GM23338 (cell line): ENCODE results near the gene C17orf50. TPM values are rescaled to one million over a fixed set of nuclear protein-coding genes. Genes with fewer than 3 reads are reported as not detected.

Experiments used
- ATAC-seq: fragments of 200-7000 bp; cut with Tn5 transposase; 3 replicates; pipeline ENCODE4 v1.9.1; 2020
- DNase-seq: peaks from one replicate; pipeline ENCODE4 v3.0.0-alpha.2; 2015; ENCODE audit warnings: low spot score
- H2AFZ ChIP-seq: fragments of 200-600 bp; sonication (generic); 2 replicates; pipeline ENCODE4 v1.8.0; 2016; ENCODE audit warnings: antibody characterized with exemption, mild to moderate bottlenecking, moderate library complexity
- H3F3A ChIP-seq: fragments of 200-600 bp; sonication (generic); replicated peaks from 2 replicates; pipeline ENCODE4 v1.8.0; 2017; ENCODE audit warnings: antibody characterized with exemption, mixed run types, low read depth
- H3K27ac ChIP-seq: fragments of 200-600 bp; sonication (generic); 2 replicates; pipeline ENCODE4 v1.6.1; 2016; ENCODE audit warnings: low read depth
- H3K27me3 ChIP-seq: fragments of 200-600 bp; sonication (generic); 2 replicates; pipeline ENCODE4 v1.8.0; 2016; ENCODE audit warnings: mild to moderate bottlenecking, mixed run types, moderate library complexity; ENCODE audit not compliant: insufficient read depth
- H3K36me3 ChIP-seq: fragments of 200-600 bp; sonication (generic); 2 replicates; pipeline ENCODE4 v1.8.0; 2016; ENCODE audit warnings: mild to moderate bottlenecking; ENCODE audit not compliant: insufficient read depth
- H3K4me1 ChIP-seq: fragments of 200-600 bp; sonication (generic); 2 replicates; pipeline ENCODE4 v1.8.0; 2016; ENCODE audit warnings: mild to moderate bottlenecking, moderate library complexity; ENCODE audit not compliant: insufficient read depth
- H3K4me2 ChIP-seq: fragments of 200-600 bp; sonication (generic); 2 replicates; pipeline ENCODE4 v1.7.1; 2017; ENCODE audit warnings: mixed run types
- H3K4me3 ChIP-seq: fragments of 200-600 bp; sonication (generic); 2 replicates; pipeline ENCODE4 v1.6.1; 2016; ENCODE audit warnings: mixed run types
- H3K79me2 ChIP-seq: fragments of 200-600 bp; sonication (generic); replicated peaks from 2 replicates; pipeline ENCODE4 v1.8.0; 2017; ENCODE audit warnings: mild to moderate bottlenecking; ENCODE audit not compliant: insufficient read depth
- H3K9me2 ChIP-seq: fragments of 200-600 bp; sonication (generic); 2 replicates; pipeline ENCODE4 v1.8.0; 2017; ENCODE audit not compliant: insufficient read depth
- H4K20me1 ChIP-seq: fragments of 200-600 bp; sonication (generic); replicated peaks from 2 replicates; pipeline ENCODE4 v1.8.0; 2017; ENCODE audit warnings: mild to moderate bottlenecking; ENCODE audit not compliant: insufficient read depth
- H3K27ac Mint-ChIP-seq: 2 replicates; pipeline ENCODE4 v1.8.0; 2020; ENCODE audit warnings: inconsistent platforms, mild to moderate bottlenecking, moderate library complexity, mixed read lengths
- H3K27me3 Mint-ChIP-seq: 3 replicates; pipeline ENCODE4 v1.8.0; 2022; ENCODE audit warnings: low read depth, mild to moderate bottlenecking, moderate library complexity, mixed read lengths, inconsistent platforms; ENCODE audit not compliant: insufficient read depth, poor library complexity
- H3K36me3 Mint-ChIP-seq: 3 replicates; pipeline ENCODE4 v1.8.0; 2021; ENCODE audit warnings: low read depth, mild to moderate bottlenecking, inconsistent platforms, moderate library complexity, mixed read lengths
- H3K4me1 Mint-ChIP-seq: 3 replicates; pipeline ENCODE4 v1.8.0; 2020; ENCODE audit warnings: mild to moderate bottlenecking, inconsistent platforms, mixed read lengths
- H3K4me3 Mint-ChIP-seq: 3 replicates; pipeline ENCODE4 v1.8.0; 2021; ENCODE audit warnings: moderate library complexity, mild to moderate bottlenecking, inconsistent platforms, mixed read lengths
- H3K9me3 Mint-ChIP-seq: 3 replicates; pipeline ENCODE4 v1.8.0; 2020; ENCODE audit warnings: moderate library complexity, mild to moderate bottlenecking, inconsistent platforms, mixed read lengths
- CREB1 ChIP-seq: fragments of 250-450 bp; sonication (Bioruptor Pico); IDR thresholded peaks from 2 replicates; pipeline ENCODE4 v1.5.0; 2020; ENCODE audit warnings: low read depth, mild to moderate bottlenecking, moderate library complexity
- EZH2 ChIP-seq: fragments of 200-600 bp; sonication (generic); IDR thresholded peaks from one replicate; pipeline ENCODE4 v1.8.0; 2017; ENCODE audit warnings: antibody characterized with exemption, mild to moderate bottlenecking, low read depth; ENCODE audit not compliant: unreplicated experiment
- JUNB ChIP-seq: IDR thresholded peaks from one replicate; pipeline ENCODE4 v1.6.1; 2016; ENCODE audit warnings: antibody characterized with exemption; ENCODE audit not compliant: unreplicated experiment
- NANOG ChIP-seq: IDR thresholded peaks from 2 replicates; pipeline ENCODE4 v1.6.1; 2016; ENCODE audit warnings: antibody characterized with exemption, borderline replicate concordance
- ZNF331 ChIP-seq: fragments of 250-450 bp; sonication (Bioruptor Pico); IDR thresholded peaks from 2 replicates; pipeline ENCODE4 v1.5.0; 2020; ENCODE audit warnings: low read depth, mild to moderate bottlenecking, moderate library complexity
- polyA plus RNA-seq: library from polyadenylated mRNA; unstranded; fragments of >200 nt; fragmentation: Nextera tagmentation; extraction: Ambion mirVana; gene quantifications from 2 replicates; pipeline ENCODE4 v1.2.1, GENCODE V29; 2016
- total RNA-seq: library from RNA; depleted of rRNA; stranded (reverse); fragments of >200 nt; shearing (Covaris generic); gene quantifications from 2 replicates; pipeline ENCODE4 v1.2.3, GENCODE V29; 2014
- TF ChIP-seq, protein P1 (sequence below), 2 experiments: fragments of 200-600 bp in 1 of 2; sonication (generic) in 1 of 2; conservative IDR thresholded peaks; 2 replicates each; pipeline versions ENCODE4 v1.5.1 to v1.6.1; 2016 to 2017; ENCODE audit warnings: antibody characterized with exemption in 2 of 2, low read depth in 2 of 2, mild to moderate bottlenecking in 2 of 2, moderate library complexity in 1 of 2
- TF ChIP-seq, protein P2 (sequence below): IDR thresholded peaks from one replicate; pipeline ENCODE4 v1.6.1; 2018; ENCODE audit warnings: antibody characterized with exemption; ENCODE audit not compliant: unreplicated experiment

C17orf50 gene
- total and polyA plus RNA-seq, 2 experiments from 2014 or later, result 0.74 to 1.6 TPM

DNA sequence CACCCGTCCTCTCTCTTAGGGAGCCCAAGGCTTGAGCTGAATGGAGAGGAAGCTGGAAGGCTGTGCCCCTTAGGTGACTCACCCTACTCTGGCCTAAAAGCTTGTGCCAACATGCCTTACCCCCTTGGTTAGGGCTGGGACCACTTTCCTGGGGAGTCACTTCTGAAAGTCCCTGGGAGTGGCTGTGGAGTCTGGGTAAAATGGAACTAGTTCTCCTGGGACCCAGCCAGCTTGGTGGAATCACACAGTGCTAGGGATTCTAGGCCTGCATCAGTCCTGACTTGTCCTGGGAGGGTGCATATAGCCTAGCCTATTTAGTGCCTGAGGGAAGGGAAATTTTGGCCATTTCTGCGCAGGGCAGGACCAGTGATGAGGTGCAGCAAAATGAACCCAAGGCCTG, 24.2 kb downstream of the C17orf50 start (continued):
- TF ChIP-seq, protein P1, sequence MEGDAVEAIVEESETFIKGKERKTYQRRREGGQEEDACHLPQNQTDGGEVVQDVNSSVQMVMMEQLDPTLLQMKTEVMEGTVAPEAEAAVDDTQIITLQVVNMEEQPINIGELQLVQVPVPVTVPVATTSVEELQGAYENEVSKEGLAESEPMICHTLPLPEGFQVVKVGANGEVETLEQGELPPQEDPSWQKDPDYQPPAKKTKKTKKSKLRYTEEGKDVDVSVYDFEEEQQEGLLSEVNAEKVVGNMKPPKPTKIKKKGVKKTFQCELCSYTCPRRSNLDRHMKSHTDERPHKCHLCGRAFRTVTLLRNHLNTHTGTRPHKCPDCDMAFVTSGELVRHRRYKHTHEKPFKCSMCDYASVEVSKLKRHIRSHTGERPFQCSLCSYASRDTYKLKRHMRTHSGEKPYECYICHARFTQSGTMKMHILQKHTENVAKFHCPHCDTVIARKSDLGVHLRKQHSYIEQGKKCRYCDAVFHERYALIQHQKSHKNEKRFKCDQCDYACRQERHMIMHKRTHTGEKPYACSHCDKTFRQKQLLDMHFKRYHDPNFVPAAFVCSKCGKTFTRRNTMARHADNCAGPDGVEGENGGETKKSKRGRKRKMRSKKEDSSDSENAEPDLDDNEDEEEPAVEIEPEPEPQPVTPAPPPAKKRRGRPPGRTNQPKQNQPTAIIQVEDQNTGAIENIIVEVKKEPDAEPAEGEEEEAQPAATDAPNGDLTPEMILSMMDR (conservative IDR thresholded peaks at IDR 0.05; ENCODE audit: low read depth in 2 of 2), result no peak
- TF ChIP-seq EZH2 (no peak), NANOG (no peak)

DNA sequence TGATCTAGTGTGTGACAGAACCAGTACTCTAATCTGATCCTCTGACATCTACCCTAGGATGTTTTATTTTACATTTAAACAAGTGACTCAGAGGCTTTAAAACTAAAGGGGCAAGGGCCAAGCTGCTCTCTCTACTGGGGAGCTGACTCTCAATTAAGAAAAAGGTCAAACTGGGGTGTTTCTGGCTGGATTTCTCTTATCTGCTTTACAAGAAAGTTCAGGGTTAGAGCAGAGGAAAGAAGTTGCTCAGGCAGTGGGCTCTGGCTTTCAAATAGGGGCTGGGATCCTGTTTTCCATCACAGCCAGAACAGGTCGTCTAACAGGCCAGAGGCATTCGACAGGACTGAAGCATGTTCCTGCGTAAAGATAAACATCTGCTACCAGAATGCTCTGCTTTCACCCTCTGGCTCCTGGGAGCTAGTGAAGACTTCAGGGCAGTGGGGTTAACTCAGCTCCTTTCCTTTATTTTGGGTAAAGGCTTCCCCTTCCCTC, 26.3 kb downstream of the C17orf50 start:
- Mint-ChIP-seq H3K27me3 (peaks cover 5% of the 10 kb centered on the region), H3K4me1 (no peaks in the 10 kb centered on the region), H3K4me3 (no peak overlapping the region), H3K27ac (no peak overlapping the region), H3K36me3 (no peaks in the 10 kb centered on the region), H3K9me3 (no peaks in the 10 kb centered on the region)
- Histone ChIP-seq H3K4me1 (no peaks in the 10 kb centered on the region), H3K4me2 (no peak overlapping the region), H3K79me2 (no peaks in the 10 kb centered on the region), H3K9me2 (no peaks in the 10 kb centered on the region), H3F3A (no peaks in the 10 kb centered on the region), H3K27ac (no peak overlapping the region), H3K4me3 (no peak overlapping the region), H4K20me1 (no peaks in the 10 kb centered on the region), H3K27me3 (peaks cover 12% of the 10 kb centered on the region; the same call in 1 of the 2 replicates), H2AFZ (peak overlapping the region; percentile 74; the same call in 1 of the 2 replicates), H3K36me3 (no peaks in the 10 kb centered on the region)
- no peak for DNase-seq
- TF ChIP-seq ZNF331 (CRISPR knock-in tag), result no peak
- TF ChIP-seq, protein P2, sequence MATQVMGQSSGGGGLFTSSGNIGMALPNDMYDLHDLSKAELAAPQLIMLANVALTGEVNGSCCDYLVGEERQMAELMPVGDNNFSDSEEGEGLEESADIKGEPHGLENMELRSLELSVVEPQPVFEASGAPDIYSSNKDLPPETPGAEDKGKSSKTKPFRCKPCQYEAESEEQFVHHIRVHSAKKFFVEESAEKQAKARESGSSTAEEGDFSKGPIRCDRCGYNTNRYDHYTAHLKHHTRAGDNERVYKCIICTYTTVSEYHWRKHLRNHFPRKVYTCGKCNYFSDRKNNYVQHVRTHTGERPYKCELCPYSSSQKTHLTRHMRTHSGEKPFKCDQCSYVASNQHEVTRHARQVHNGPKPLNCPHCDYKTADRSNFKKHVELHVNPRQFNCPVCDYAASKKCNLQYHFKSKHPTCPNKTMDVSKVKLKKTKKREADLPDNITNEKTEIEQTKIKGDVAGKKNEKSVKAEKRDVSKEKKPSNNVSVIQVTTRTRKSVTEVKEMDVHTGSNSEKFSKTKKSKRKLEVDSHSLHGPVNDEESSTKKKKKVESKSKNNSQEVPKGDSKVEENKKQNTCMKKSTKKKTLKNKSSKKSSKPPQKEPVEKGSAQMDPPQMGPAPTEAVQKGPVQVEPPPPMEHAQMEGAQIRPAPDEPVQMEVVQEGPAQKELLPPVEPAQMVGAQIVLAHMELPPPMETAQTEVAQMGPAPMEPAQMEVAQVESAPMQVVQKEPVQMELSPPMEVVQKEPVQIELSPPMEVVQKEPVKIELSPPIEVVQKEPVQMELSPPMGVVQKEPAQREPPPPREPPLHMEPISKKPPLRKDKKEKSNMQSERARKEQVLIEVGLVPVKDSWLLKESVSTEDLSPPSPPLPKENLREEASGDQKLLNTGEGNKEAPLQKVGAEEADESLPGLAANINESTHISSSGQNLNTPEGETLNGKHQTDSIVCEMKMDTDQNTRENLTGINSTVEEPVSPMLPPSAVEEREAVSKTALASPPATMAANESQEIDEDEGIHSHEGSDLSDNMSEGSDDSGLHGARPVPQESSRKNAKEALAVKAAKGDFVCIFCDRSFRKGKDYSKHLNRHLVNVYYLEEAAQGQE, result no peak
- ATAC-seq, result no peak

DNA sequence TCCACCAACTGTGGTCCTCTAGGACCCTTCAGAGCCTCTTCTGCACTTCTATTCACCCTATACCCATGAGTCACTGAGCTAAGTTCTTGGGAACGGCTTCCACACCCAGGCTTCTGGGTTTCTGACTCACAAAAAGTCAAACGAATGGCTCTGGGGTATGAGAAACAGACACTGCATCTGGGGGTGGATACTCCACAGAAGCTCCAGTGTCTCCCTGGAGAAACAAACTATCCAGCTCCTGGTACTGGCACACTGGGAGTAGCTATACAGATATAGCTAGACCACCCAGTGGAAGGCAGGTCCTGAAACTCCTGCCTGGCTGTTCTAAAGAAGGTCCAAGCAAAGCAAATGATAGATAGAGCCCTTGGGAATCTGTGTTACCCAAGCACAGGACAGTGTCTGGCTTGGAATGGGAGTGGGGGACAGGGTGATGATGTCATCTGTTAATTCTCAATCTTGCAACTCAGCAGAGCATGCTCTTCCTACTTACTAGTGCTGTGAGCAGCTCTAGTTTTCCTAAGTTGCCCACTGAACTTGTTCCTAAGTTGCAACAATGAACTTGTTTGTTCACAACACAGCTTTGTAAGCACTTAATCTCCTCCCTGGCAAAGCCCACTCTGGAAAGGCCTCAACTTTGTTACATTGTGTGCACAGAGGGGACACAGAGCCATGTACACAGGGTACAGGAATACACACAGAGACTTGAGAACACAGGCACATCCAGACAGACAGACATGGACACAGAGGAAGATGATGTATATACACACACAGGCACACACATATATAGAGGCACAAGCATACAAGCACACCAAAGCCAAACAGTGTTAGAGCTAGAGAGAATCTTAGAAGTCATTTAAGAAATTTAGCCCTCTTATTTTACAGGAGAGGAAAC, 28.0 kb downstream of the C17orf50 start:
- no peaks in the 10 kb centered on the region for H3F3A ChIP-seq
- H4K20me1 ChIP-seq, result no peaks in the 10 kb centered on the region
- no peak overlapping the region for H3K27ac Mint-ChIP-seq
- no peaks in the 10 kb centered on the region for H3K36me3 Mint-ChIP-seq
- DNase-seq (no peak), ATAC-seq (no peak)
- H3K4me1 Mint-ChIP-seq, result peaks cover 6% of the 10 kb centered on the region; the same call in 2 of the 3 replicates
- H3K27me3 Mint-ChIP-seq, result peaks cover 12% of the 10 kb centered on the region
- peaks cover 30% of the 10 kb centered on the region for H3K27me3 ChIP-seq
- H3K4me3 ChIP-seq, result no peak overlapping the region
- no peak overlapping the region for H3K4me2 ChIP-seq
- no peaks in the 10 kb centered on the region for H3K9me2 ChIP-seq
- no peaks in the 10 kb centered on the region for H3K4me1 ChIP-seq
- no peak overlapping the region for H3K27ac ChIP-seq
- H3K36me3 ChIP-seq, result no peaks in the 10 kb centered on the region
- H3K79me2 ChIP-seq, result no peaks in the 10 kb centered on the region
- no peaks in the 10 kb centered on the region for H3K9me3 Mint-ChIP-seq
- no peak overlapping the region for H2AFZ ChIP-seq
- H3K4me3 Mint-ChIP-seq, result no peak overlapping the region
- TF ChIP-seq JUNB (no peak), CREB1 (CRISPR knock-in tag) (no peak), EZH2 (no peak)
- TF ChIP-seq, protein P2, result no peak
